IMR-90 (cell line): ENCODE data around the gene FBXO17. TPM values are rescaled to one million over a fixed set of nuclear protein-coding genes. Genes with fewer than 3 reads are reported as not detected.

Experiments used
- ATAC-seq: fragments of 200-7000 bp; cut with Tn5 transposase; 2 replicates; pipeline ENCODE4 v1.9.1; 2020; ENCODE audit warnings: low read depth, mild to moderate bottlenecking, moderate library complexity
- BruUV-seq: library from RNA; stranded (reverse); fragments of 400-500 nt; replicated peaks from 2 replicates; lab custom pipeline; 2021; lab: Mats Ljungman, UMichigan
- CTCF ChIA-PET: fragments of 300-600 bp; formaldehyde crosslinking; extraction: SDS; loops from one replicate; lab custom pipeline; 2021; ENCODE audit warnings: antibody characterized with exemption; lab: Yijun Ruan, JAX
- POLR2A ChIA-PET: fragments of 300-600 bp; sonication (Branson Sonifier 250); formaldehyde crosslinking; loops from one replicate; lab custom pipeline; 2022; ENCODE audit warnings: antibody characterized with exemption; ENCODE audit not compliant: unreplicated experiment; lab: Charles Lee
- DNase-seq: peaks from one replicate; pipeline ENCODE4 v3.0.0; 2013
- H2AFZ ChIP-seq: replicated peaks from 2 replicates; pipeline ENCODE3; 2013; ENCODE audit warnings: low read length, mild to moderate bottlenecking; ENCODE audit not compliant: poor library complexity
- H2AK5ac ChIP-seq: 2 replicates; pipeline ENCODE4 v1.6.1; 2013; ENCODE audit warnings: low read depth, low read length, inconsistent platforms
- H2AK9ac ChIP-seq: replicated peaks from 2 replicates; pipeline ENCODE3; 2013; ENCODE audit warnings: mild to moderate bottlenecking, low read depth, low read length, moderate library complexity; ENCODE audit not compliant: poor library complexity
- H2BK120ac ChIP-seq: 2 replicates; pipeline ENCODE4 v1.6.1; 2013; ENCODE audit warnings: low read depth, low read length, inconsistent platforms
- H2BK15ac ChIP-seq: 3 replicates; pipeline ENCODE4 v1.6.1; 2013; ENCODE audit warnings: low read depth, low read length, inconsistent platforms
- H2BK20ac ChIP-seq: 2 replicates; pipeline ENCODE4 v1.6.1; 2013; ENCODE audit warnings: low read depth, mild to moderate bottlenecking, inconsistent platforms, low read length, moderate library complexity
- H2BK5ac ChIP-seq: 2 replicates; pipeline ENCODE4 v1.6.1; 2013; ENCODE audit warnings: mild to moderate bottlenecking, low read depth, low read length, inconsistent platforms; ENCODE audit not compliant: poor library complexity, severe bottlenecking
- H3K14ac ChIP-seq: replicated peaks from 2 replicates; pipeline ENCODE4 v1.6.1; 2013; ENCODE audit warnings: low read depth, low read length, inconsistent platforms
- H3K18ac ChIP-seq: 2 replicates; pipeline ENCODE4 v1.6.1; 2013; ENCODE audit warnings: low read depth, low read length, control low read depth
- H3K23ac ChIP-seq: 2 replicates; pipeline ENCODE4 v1.6.1; 2013; ENCODE audit warnings: low read depth, low read length, inconsistent platforms
- H3K27ac ChIP-seq: 2 replicates; pipeline ENCODE4 v1.5.1; 2013; ENCODE audit warnings: mild to moderate bottlenecking, control low read depth, low read length; ENCODE audit not compliant: insufficient read depth
- H3K27me3 ChIP-seq: 2 replicates; pipeline ENCODE4 v1.6.1; 2013; ENCODE audit warnings: low read length; ENCODE audit not compliant: control insufficient read depth, insufficient read depth
- H3K36me3 ChIP-seq: 2 replicates; pipeline ENCODE4 v1.6.1; 2013; ENCODE audit warnings: low read length, mixed read lengths; ENCODE audit not compliant: control insufficient read depth, insufficient read depth
- H3K4ac ChIP-seq: 2 replicates; pipeline ENCODE4 v1.6.1; 2013; ENCODE audit warnings: low read depth, low read length, inconsistent platforms
- H3K4me1 ChIP-seq: 2 replicates; pipeline ENCODE4 v1.6.1; 2013; ENCODE audit warnings: low read length, mixed read lengths; ENCODE audit not compliant: control insufficient read depth, insufficient read depth
- H3K4me2 ChIP-seq: 2 replicates; pipeline ENCODE4 v1.6.1; 2013; ENCODE audit warnings: low read depth, mild to moderate bottlenecking, control low read depth, low read length, moderate library complexity
- H3K4me3 ChIP-seq: 2 replicates; pipeline ENCODE4 v1.5.1; 2013; ENCODE audit warnings: low read depth, mild to moderate bottlenecking, control low read depth, low read length, moderate library complexity; ENCODE audit not compliant: insufficient read depth
- H3K56ac ChIP-seq: 2 replicates; pipeline ENCODE4 v1.6.1; 2013; ENCODE audit warnings: low read length, inconsistent platforms; ENCODE audit not compliant: insufficient read depth; ENCODE audit errors: extremely low read depth
- H3K79me1 ChIP-seq, 2 experiments: 2 replicates each; pipeline ENCODE4 v1.6.1; 2013; ENCODE audit warnings: low read length in 2 of 2, inconsistent platforms in 1 of 2, low read depth in 1 of 2
- H3K9ac ChIP-seq: 2 replicates; pipeline ENCODE4 v1.6.1; 2013; ENCODE audit warnings: low read depth, low read length, control low read depth
- H3K9me1 ChIP-seq: 2 replicates; pipeline ENCODE4 v1.6.1; 2013; ENCODE audit warnings: low read length, inconsistent platforms; ENCODE audit not compliant: insufficient read depth
- H3K9me3 ChIP-seq: 2 replicates; pipeline ENCODE4 v1.6.1; 2013; ENCODE audit warnings: low read length; ENCODE audit not compliant: control insufficient read depth, insufficient read depth
- H4K20me1 ChIP-seq: 2 replicates; pipeline ENCODE4 v1.6.1; 2013; ENCODE audit warnings: low read length, inconsistent platforms; ENCODE audit not compliant: insufficient read depth
- H4K5ac ChIP-seq: 2 replicates; pipeline ENCODE4 v1.6.1; 2013; ENCODE audit warnings: mild to moderate bottlenecking, low read depth, low read length, control low read depth
- H4K8ac ChIP-seq, 2 experiments: 2 replicates each; pipeline ENCODE4 v1.6.1; 2013; ENCODE audit warnings: low read depth in 2 of 2, low read length in 2 of 2, control low read depth in 1 of 2, inconsistent platforms in 1 of 2
- H4K91ac ChIP-seq: 2 replicates; pipeline ENCODE4 v1.6.1; 2013; ENCODE audit warnings: low read depth, low read length, inconsistent platforms; ENCODE audit not compliant: insufficient read depth
- MAFK ChIP-seq: IDR thresholded peaks from 2 replicates; pipeline ENCODE4 v1.6.1; 2012; ENCODE audit warnings: low read depth, low read length, improper control_type of control experiment
- MAZ ChIP-seq: IDR thresholded peaks from 2 replicates; pipeline ENCODE4 v1.6.1; 2012; ENCODE audit warnings: low read depth, mild to moderate bottlenecking, low read length, improper control_type of control experiment, moderate library complexity, borderline replicate concordance
- RAD21 ChIP-seq: IDR thresholded peaks from 2 replicates; pipeline ENCODE4 v1.6.1; 2012; ENCODE audit warnings: low read length, improper control_type of control experiment
- RFX5 ChIP-seq: IDR thresholded peaks from 2 replicates; pipeline ENCODE4 v1.8.0; 2012; ENCODE audit warnings: low read depth, mild to moderate bottlenecking, low read length, moderate library complexity
- SMC3 ChIP-seq: fragments of 150-350 bp; IDR thresholded peaks from 2 replicates; pipeline ENCODE4 v1.6.1; 2016; ENCODE audit warnings: low read depth, mild to moderate bottlenecking, antibody characterized with exemption, low read length, moderate library complexity
- WGBS, 2 experiments: methylation state at CpG; one replicate each; pipeline versions ENCODE4 v1.1.5 to v1.1.7; 2013; ENCODE audit warnings: missing lambda C conversion rate in 2 of 2; ENCODE audit not compliant: insufficient read length in 1 of 2; ENCODE audit errors: extremely low coverage in 2 of 2; 5-methylcytosine and 5-hydroxymethylcytosine counted together
- dilution Hi-C: fragments of 300-500 bp; cut with HindIII; formaldehyde crosslinking; loops from one replicate; pipeline ENCODE4 v1.14.3; 2018; ENCODE audit warnings: low sequenced_read_pairs; ENCODE audit not compliant: unreplicated experiment
- in situ Hi-C: fragments of 300-500 bp; cut with MboI; formaldehyde crosslinking; loops from 3 replicates; pipeline ENCODE4 v1.14.3; 2019; ENCODE audit warnings: low sequenced_read_pairs, inconsistent platforms, mixed read lengths
- intact Hi-C: fragments of 100-400 bp; cut with micrococcal nuclease; formaldehyde crosslinking; loops from 2 replicates; pipeline ENCODE4 v1.10.0; 2022
- polyA plus RNA-seq, 3 experiments: library from polyadenylated mRNA; depleted of rRNA; stranded (reverse); fragments of >200 nt; gene quantifications; 2 replicates each; pipeline ENCODE4 v1.2.3, GENCODE V29; 2012; ENCODE audit warnings: low replicate concordance in 1 of 3
- total RNA-seq: library from RNA; depleted of rRNA; stranded (reverse); fragments of >200 nt; gene quantifications from 2 replicates; pipeline ENCODE4 v1.2.3, GENCODE V29; 2012

Gene FBXO17
- total and polyA plus RNA-seq, 2 of the 4 experiments (the other 2 are of a cell fraction) = 10.8 to 20.7 TPM

GRCh38 chr19:38949580-38950367 is 25.8 kb downstream of the FBXO17 start:
- Histone ChIP-seq H2BK15ac (no peak overlapping the region), H3K9me3 (no peaks in the 10 kb centered on the region), H4K5ac (no peak overlapping the region), H3K9me1 (0 out of 2 replicates have a peak, but pooled peaks cover 3% of the 10 kb centered on the region), H3K4me2 (no peak overlapping the region), H2AK5ac (no peak overlapping the region), H4K20me1 (no peaks in the 10 kb centered on the region; the same call in 1 of the 2 replicates), H3K23ac (no peak overlapping the region), H3K9ac (no peak overlapping the region), H2BK120ac (no peak overlapping the region), H2AK9ac (peak overlapping the region; percentile 5), H3K4me3 (no peak overlapping the region), H3K27me3 (no peaks in the 10 kb centered on the region), H4K91ac (no peak overlapping the region), H3K56ac (no peak overlapping the region), H3K4me1 (peaks cover 2% of the 10 kb centered on the region; the same call in 1 of the 2 replicates), H3K14ac (no peak overlapping the region), H3K79me1 (no peaks in the 10 kb centered on the region), H3K27ac (no peak overlapping the region), H3K36me3 (peaks cover 13% of the 10 kb centered on the region), H2BK20ac (no peak overlapping the region), H4K8ac (no peak overlapping the region), H3K18ac (no peak overlapping the region), H2AFZ (peak overlapping the region; percentile 86), H3K4ac (no peak overlapping the region), H2BK5ac (no peak overlapping the region)
- in situ Hi-C loops (loop anchor here (10.0 to 25.0 kb wide), 2 partner anchors 375 to 537 kb away; partner anchors contain the start of genes FAM98C and LRFN1), dilution Hi-C loops (no loop called here), intact Hi-C loops (no loop called here)
- ChIA-PET CTCF (no interaction called here), POLR2A (no interaction called here)
- 35% methylated on average over 31 of the region's 72 CpGs; no CpG with 5 or more reads in 1 of the 2 experiments for WGBS, 2 experiments
- DNase-seq = peak; percentile 25
- TF ChIP-seq MAZ (no peak), SMC3 (no peak), MAFK (no peak), RAD21 (no peak), RFX5 (no peak)
- peak; percentile 82 for ATAC-seq
- no TSS peak for BruUV-seq
